ENCODE data around the gene EEPD1.
A peak's percentile ranks its signal among the peaks of the same experiment; 100 is the strongest.

The EEPD1 gene

DNA sequence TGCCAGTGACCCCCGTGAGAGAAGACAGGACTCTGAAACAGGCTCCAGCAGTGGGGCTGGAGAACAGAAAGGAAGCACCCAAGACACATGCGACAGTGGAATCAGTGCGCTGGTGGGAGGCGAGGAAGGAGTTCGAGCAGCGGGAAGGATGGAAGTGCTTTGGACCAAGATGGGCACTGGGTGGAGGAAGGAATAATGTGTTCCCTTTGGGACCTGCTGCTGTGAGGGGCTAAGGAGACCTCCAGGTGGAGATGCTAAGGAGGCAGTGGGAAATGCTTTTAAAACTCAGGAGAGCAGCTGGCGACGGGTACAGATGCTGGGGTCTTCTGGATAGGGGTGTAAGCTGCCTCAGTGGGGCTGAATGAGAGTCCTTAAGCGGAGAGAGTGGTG is 126.9 kb downstream of the EEPD1 start:
- Histone ChIP-seq H3K9ac (ENCODE audit: insufficient read length, low read depth) (peak overlapping the region; percentile 29), H3K36me3 (ENCODE audit: insufficient read depth, insufficient read length, low read length) (no peaks in the 10 kb centered on the region), H3K4me3 (ENCODE audit: insufficient read length, low read depth) (no peak overlapping the region), H3K27me3 (ENCODE audit: insufficient read depth, insufficient read length) (no peaks in the 10 kb centered on the region), H3K4me1 (ENCODE audit: insufficient read depth, insufficient read length) (peaks cover 38% of the 10 kb centered on the region), H3K9me3 (ENCODE audit: insufficient read depth, low read length) (no peaks in the 10 kb centered on the region)
- DNase-seq (ENCODE audit: low read depth, low spot score) = no peak
- TF ChIP-seq YY1 (IDR thresholded peaks at IDR 0.05; ENCODE audit: insufficient read depth, insufficient read length) (no peak), SUZ12 (IDR thresholded peaks at IDR 0.05; ENCODE audit: extremely low read depth, insufficient read depth, insufficient read length) (no peak), ZNF274 (IDR thresholded peaks at IDR 0.05; ENCODE audit: low read depth, low read length) (no peak)

DNA sequence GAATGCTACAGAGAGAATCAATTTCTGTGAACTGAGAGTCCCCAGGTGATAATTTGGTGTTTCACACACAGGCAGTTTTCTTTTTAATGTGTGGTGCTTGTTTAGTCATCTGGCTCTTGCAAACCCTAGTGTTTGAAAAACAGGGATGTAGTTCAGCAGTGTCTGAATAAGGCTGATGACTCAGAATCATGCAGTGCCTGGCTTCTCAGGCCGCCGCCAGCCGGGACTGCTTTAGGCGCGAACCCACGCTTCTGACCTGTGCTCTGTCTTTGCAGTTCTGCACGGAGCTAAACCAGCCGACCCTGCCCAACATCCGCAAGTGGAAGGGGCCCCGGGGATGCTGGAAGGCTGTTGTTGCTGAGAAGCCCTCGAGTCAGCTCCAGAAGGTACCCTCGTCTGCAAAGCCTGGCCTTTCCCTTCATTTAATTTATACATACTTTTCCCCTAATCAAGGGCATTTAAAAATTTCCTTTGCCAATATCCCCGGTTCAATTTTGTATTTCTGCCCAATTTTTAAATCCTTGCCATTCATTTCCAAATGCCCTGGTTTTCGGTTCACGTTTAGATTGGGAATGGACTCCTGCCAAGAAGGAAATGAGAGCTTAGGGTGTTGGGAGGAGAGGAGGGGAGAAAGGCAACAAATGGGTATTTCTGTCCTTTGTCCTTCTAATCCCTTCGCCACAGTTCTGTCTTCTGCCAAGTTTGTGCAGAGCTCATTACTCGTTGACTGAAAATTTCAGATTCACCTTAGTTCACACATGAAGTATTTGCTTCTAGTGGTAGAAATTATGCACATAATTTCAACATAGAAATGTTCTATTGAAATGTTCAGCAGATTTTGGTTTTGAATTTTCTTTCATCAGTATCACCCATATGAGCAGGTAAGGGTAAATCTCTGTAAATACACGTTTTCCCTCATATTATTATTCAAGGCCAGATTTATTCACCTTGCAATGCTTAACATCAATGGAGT is 128.1 kb downstream of the EEPD1 start:
- H3K4me3 ChIP-seq (ENCODE audit: insufficient read length, low read depth) = no peak overlapping the region
- H3K36me3 ChIP-seq (ENCODE audit: insufficient read depth, insufficient read length, low read length) = no peaks in the 10 kb centered on the region
- peaks cover 38% of the 10 kb centered on the region for H3K4me1 ChIP-seq (ENCODE audit: insufficient read depth, insufficient read length)
- no peaks in the 10 kb centered on the region for H3K9me3 ChIP-seq (ENCODE audit: insufficient read depth, low read length)
- H3K27me3 ChIP-seq (ENCODE audit: insufficient read depth, insufficient read length) = no peaks in the 10 kb centered on the region
- peak; percentile 85 for DNase-seq (ENCODE audit: low read depth, low spot score)
- H3K9ac ChIP-seq (ENCODE audit: insufficient read length, low read depth) = peak overlapping the region; percentile 66
- TF ChIP-seq SUZ12 (IDR thresholded peaks at IDR 0.05; ENCODE audit: extremely low read depth, insufficient read depth, insufficient read length) (no peak), YY1 (IDR thresholded peaks at IDR 0.05; ENCODE audit: insufficient read depth, insufficient read length) (no peak), ZNF274 (IDR thresholded peaks at IDR 0.05; ENCODE audit: low read depth, low read length) (no peak)

DNA sequence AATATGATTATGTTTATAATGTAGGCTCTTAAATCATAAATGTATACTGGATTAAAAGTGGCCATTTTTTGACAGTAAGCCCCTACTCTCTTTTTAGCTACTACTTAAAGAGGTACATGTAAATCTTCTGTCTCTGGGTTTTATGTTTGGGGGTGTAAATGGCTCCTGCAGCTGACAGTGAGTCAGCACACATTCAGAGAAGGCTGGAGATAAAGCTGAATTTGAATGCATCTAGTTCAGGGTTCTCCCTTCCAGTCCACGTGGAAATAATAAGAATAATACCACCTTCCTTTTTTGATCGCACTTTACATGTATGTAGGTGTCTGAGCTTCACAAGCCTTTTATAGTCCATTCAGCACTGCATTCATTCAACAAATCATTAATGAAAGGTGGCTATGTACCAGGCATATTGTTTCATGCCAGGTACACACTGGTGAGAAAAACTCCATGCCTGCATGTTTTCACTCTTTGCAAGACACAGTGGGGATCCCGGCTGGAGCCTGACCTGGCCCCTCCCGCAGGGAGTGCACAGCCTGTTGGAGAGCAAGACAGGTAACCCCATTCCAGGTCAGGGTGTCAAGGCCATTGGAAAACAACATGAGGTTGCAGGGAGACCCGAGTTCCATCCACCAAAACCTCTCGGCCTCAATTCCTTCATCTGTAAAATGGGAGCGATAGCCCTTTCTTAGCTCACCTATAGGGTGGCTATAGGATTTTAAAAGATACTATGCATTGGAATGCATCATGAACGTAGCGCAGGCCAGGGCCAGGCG is 129.1 kb downstream of the EEPD1 start:
- Histone ChIP-seq H3K36me3 (ENCODE audit: insufficient read depth, insufficient read length, low read length) (no peaks in the 10 kb centered on the region), H3K9ac (ENCODE audit: insufficient read length, low read depth) (peak overlapping the region; percentile 36), H3K4me3 (ENCODE audit: insufficient read length, low read depth) (no peak overlapping the region), H3K4me1 (ENCODE audit: insufficient read depth, insufficient read length) (peaks cover 37% of the 10 kb centered on the region), H3K27me3 (ENCODE audit: insufficient read depth, insufficient read length) (no peaks in the 10 kb centered on the region), H3K9me3 (ENCODE audit: insufficient read depth, low read length) (no peaks in the 10 kb centered on the region)
- TF ChIP-seq ZNF274 (IDR thresholded peaks at IDR 0.05; ENCODE audit: low read depth, low read length) = no peak
- TF ChIP-seq SUZ12 (IDR thresholded peaks at IDR 0.05; ENCODE audit: extremely low read depth, insufficient read depth, insufficient read length) = no peak
- no peak for TF ChIP-seq YY1 (IDR thresholded peaks at IDR 0.05; ENCODE audit: insufficient read depth, insufficient read length)
- DNase-seq (ENCODE audit: low read depth, low spot score) = no peak

DNA sequence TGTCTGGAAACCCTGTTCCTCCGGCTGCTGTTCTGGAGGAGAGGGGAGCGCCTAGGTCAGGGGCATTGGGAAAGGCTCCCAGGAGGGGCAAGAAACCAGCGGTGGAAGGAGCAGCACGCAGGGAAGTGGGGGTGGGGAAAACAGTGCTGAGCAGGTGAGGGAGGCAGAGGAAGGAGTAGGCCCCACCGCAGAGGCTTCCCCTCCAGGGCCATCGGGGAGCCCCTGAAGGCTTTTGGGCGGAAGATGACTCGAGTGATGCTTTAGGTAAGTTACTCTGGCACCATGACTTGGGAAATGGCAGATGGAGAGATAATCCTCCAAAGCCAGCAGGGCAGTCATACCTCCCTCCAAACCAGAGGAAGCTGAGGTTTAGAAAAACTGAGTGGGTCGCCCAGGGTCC is 130.1 kb downstream of the EEPD1 start:
- no peak overlapping the region for H3K4me3 ChIP-seq (ENCODE audit: insufficient read length, low read depth)
- DNase-seq (ENCODE audit: low read depth, low spot score) = no peak
- no peak overlapping the region for H3K9ac ChIP-seq (ENCODE audit: insufficient read length, low read depth)
- no peaks in the 10 kb centered on the region for H3K9me3 ChIP-seq (ENCODE audit: insufficient read depth, low read length)
- H3K36me3 ChIP-seq (ENCODE audit: insufficient read depth, insufficient read length, low read length) = peaks cover 5% of the 10 kb centered on the region
- peaks cover 37% of the 10 kb centered on the region for H3K4me1 ChIP-seq (ENCODE audit: insufficient read depth, insufficient read length)
- TF ChIP-seq SUZ12 (IDR thresholded peaks at IDR 0.05; ENCODE audit: extremely low read depth, insufficient read depth, insufficient read length) = no peak
- TF ChIP-seq YY1 (IDR thresholded peaks at IDR 0.05; ENCODE audit: insufficient read depth, insufficient read length) = no peak
- TF ChIP-seq ZNF274 (IDR thresholded peaks at IDR 0.05; ENCODE audit: low read depth, low read length) = no peak
- H3K27me3 ChIP-seq (ENCODE audit: insufficient read depth, insufficient read length) = no peaks in the 10 kb centered on the region

DNA sequence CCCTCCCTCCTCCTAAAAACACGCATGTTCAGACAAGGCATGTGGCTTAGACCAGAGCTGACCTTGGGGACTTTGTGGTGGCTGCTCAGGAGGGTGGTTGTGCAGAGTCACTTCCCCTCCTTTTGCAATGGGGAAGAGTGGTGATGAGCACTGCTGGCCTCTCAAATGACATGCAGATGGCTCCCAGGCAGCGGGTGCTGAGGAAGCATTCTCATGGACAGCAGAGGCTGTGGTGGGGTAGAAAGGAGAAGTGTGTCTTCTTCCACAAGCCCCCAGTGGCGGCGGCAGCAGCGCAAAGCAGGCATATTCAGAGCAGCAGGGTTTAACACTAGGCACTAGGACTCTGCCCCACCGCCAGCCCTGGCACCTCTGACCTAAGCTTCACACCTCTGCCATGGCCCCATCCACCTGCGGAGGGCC is 130.7 kb downstream of the EEPD1 start:
- Histone ChIP-seq H3K9me3 (ENCODE audit: insufficient read depth, low read length) (no peaks in the 10 kb centered on the region), H3K36me3 (ENCODE audit: insufficient read depth, insufficient read length, low read length) (peaks cover 6% of the 10 kb centered on the region), H3K4me1 (ENCODE audit: insufficient read depth, insufficient read length) (peaks cover 37% of the 10 kb centered on the region), H3K27me3 (ENCODE audit: insufficient read depth, insufficient read length) (no peaks in the 10 kb centered on the region), H3K4me3 (ENCODE audit: insufficient read length, low read depth) (no peak overlapping the region), H3K9ac (ENCODE audit: insufficient read length, low read depth) (no peak overlapping the region)
- DNase-seq (ENCODE audit: low read depth, low spot score) = no peak
- TF ChIP-seq ZNF274 (IDR thresholded peaks at IDR 0.05; ENCODE audit: low read depth, low read length) (no peak), SUZ12 (IDR thresholded peaks at IDR 0.05; ENCODE audit: extremely low read depth, insufficient read depth, insufficient read length) (no peak), YY1 (IDR thresholded peaks at IDR 0.05; ENCODE audit: insufficient read depth, insufficient read length) (no peak)

DNA sequence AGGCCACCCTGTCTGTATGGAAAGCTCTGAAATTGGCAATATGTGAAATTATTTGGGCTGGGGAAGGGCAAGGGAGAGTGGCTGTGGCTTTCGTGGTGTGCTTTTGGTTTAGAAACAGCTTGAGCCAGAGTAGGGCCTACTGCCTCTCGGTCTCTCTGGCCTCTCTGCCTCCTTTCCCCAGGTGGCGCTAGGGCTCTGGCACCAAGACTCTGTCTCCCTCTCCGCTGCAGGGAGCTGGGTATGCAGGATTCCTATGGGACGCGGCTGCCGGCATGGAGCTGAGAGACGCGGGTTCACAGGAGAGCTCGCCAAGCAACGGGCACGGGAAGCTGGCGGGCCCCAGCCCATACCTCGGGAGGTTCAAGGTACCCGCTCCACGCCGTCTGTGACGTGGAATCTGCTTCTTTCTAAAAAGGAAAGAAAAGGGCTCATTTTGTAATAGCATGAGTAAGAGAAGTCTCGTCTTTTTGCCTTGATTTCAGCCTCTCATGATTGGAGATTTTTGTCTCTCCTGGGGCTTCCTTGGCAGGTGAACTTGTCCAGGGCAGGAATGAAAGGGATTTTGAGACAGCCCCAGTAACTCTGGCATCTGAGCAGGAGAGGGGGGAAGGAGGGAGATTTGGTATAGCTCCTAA is 131.5 kb downstream of the EEPD1 start:
- Histone ChIP-seq H3K27me3 (ENCODE audit: insufficient read depth, insufficient read length) (no peaks in the 10 kb centered on the region), H3K9ac (ENCODE audit: insufficient read length, low read depth) (no peak overlapping the region), H3K36me3 (ENCODE audit: insufficient read depth, insufficient read length, low read length) (peaks cover 6% of the 10 kb centered on the region), H3K4me1 (ENCODE audit: insufficient read depth, insufficient read length) (peaks cover 34% of the 10 kb centered on the region), H3K9me3 (ENCODE audit: insufficient read depth, low read length) (no peaks in the 10 kb centered on the region), H3K4me3 (ENCODE audit: insufficient read length, low read depth) (no peak overlapping the region)
- TF ChIP-seq SUZ12 (IDR thresholded peaks at IDR 0.05; ENCODE audit: extremely low read depth, insufficient read depth, insufficient read length) (no peak), YY1 (IDR thresholded peaks at IDR 0.05; ENCODE audit: insufficient read depth, insufficient read length) (no peak)
- DNase-seq (ENCODE audit: low read depth, low spot score) = no peak
